ENCODE data around the gene TMEM182.

The TMEM182 gene

DNA sequence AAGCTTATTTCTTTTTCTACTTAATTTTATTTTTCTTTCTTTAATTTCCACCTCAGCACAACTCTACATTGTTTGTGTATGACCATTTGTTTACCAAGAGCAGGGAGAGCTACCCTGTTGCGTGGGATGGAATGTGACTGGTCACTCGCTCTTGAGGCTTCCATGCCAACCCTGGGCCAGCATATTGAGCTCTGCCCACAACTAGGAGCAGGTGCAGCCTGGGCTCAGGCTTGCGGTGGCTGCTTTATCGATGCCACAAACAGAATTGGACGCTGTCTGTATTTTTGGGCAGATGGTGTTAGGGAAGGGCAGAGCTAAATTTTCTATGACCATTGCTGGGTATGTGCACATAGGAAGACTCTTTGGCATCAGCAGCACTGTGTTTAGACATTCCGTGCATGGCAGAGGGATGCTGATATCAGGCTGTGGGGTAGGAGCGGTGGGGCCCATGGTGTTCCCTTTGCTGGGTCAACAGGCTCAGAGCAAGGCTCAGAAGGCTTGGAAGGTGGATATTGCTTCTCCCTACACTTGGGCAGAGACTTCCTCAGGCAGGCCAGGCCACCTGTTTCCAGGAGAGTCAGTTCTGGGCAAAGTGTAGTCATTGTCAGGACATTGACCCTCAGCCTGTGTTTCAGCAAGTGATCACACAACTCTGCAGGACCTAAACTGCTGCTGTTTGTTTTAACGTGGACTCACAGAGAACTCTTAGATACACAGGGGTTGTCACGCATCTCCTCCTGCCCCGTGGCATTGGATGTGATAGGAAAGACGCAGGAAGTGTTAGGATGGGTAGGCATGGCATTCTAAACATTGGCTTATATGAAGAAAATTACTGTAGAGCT is 40.2 kb downstream of the TMEM182 start:
- no peak for DNase-seq

DNA sequence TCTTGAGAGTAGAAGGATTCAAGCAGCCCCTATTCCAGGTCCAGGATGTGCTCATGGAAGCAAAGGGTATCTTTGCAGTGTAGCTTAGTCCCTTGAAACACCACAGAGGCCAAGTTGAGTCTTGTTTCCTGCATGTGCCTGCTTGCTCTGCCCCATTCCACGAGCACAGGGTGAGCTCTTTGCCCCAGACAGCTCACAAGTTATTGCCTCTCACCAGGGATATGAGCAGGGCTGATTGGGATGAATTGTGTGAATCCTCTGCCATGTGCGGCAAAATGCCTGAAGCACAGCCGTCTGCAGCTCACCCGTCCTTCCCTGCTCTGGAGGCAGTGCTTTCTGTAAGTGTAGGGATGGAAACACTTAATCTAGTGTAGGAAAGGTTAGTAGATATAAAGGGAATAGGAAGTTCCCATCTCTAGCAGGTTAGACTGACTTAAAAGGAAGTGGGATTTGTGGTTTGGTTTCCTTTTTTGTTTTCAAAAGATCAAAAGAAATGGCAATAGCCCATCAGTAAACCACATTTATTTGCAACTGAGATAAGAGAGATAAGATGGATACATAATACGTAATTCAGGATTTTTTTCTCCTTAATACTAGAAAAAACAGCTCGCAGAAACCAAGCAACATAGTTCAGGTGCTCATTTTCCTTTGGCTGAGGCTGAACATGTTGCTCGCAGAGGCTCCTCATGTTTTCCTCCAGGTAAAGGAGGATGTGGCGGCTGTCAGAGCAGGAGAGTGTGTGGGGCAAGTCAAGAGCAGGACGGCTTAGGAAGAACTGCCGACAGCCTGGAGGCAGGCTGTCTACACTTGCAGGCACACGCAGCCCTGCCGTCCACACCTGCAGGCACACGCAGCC is 41.4 kb downstream of the TMEM182 start:
- DNase-seq: no peak

DNA sequence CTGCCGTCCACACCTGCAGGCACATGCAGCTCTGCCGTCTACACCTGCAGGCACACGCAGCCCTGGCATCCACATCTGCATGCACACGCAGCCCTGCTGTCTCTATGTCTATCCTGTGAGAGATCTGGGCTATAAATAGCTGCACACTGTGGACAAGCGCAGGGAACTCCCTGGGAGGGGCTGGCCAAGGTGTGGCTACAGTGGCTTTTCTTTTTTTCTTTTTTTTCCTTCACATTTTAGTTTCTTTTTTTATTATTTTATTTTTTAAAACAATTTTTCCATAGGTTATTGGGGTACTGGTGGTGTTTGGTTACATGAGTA is 42.0 kb downstream of the TMEM182 start:
- no peak for DNase-seq

DNA sequence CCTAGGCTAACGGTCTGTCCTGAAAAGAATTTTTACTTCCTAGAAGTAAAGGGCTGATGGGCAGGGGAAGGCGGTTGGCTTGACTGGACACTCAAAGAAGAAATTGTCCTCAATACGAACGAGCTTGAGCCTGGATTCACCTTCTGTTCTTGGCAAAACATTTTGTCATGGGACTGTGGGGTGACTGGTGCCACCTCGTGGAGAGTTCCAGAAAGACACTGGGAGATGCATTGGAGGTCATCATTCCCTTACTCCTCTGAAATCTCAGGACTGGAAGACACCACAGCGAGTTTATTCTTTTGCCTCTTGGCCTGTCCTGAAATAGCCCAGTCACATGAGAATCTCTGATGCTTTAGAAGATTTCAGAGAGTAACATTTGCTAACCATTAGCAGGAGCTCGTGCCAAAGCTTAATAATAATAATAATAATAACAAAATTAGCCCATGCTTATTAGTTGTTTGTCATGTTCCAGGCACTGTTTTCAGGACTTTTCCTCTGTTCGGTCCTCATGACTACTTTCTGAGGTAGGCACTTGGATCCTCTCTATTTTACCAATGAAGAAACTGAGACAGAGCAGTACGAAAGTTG is 44.5 kb downstream of the TMEM182 start:
- peak; percentile 68 for DNase-seq

DNA sequence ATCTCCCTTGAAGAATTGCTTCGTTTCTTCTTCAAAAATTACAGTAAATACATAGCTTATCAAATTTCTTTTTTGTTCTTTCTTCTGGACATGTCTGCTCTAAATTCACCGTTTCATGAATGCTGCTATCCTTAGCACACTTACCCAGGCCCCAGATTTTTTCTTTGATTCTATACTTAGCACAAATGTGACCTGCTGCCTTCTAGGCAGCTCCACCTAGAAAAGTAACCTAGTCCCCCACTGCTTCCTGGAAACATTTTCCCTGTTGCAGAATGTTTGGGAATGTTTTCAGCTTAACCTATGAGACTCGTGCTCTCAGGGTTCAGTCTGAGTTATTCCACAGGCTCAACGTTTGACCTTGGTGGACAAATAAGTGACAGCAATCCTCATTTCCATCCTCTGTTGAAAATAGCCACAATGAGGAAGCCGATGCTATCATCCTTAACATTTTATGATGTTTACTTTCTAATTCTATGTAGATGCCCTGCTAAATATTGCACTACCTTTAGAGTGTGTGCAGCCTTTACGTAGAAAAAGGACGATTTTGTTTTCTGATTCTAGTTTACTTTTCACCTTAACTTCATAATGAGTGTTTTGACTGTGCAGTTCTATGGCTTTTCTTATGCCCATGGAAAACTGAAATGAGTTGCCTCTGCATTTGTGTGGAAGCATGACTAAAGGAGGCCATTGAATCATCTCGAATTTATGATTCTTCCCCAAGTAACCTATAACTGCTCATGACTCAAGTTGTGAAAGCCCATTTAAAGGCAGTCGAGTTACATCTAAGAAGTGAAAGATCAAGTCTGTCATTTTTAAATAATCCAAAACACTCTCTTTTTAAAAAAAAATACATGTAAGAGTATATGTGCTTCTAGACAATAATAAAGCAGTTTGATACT is 47.7 kb downstream of the TMEM182 start:
- no peak for DNase-seq

DNA sequence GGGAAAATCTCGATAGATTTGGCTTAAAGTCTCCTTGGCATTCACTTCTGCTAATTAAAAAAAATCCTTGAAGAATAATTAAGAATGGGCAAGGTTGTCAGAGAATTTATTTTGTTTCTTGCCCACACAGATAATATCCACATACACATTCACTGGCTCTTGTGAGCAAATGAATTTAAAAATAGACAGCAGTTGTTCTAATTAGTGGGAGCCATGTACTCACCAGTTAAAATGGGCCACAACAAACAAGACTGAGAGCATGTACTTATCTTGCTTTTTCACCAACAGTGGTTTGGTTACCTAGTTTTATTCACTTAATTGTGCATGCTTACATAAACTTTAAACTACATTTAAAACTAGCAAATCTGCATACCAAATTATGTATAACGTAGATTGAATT is 53.5 kb downstream of the TMEM182 start:
- no peak for DNase-seq

DNA sequence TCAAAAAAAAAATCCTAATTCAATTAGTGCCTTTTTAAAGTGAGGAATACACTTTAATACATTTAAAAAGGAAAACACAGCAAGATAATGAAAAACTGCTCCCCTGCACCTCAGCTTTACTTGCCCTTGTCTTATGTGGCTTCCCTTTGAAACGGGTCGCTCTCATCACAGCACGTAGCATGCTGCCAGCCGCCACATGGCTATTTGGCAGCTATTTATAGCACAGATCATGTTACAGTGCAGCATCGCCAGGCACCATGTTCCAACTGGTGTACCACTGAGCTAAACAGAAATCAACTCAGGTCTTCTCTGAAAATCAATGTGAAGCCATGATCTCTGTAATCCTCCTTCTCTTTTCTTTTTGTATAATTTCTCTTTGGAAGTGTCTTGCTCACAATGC is 65.1 kb downstream of the TMEM182 start:
- peak; percentile 2 for DNase-seq

DNA sequence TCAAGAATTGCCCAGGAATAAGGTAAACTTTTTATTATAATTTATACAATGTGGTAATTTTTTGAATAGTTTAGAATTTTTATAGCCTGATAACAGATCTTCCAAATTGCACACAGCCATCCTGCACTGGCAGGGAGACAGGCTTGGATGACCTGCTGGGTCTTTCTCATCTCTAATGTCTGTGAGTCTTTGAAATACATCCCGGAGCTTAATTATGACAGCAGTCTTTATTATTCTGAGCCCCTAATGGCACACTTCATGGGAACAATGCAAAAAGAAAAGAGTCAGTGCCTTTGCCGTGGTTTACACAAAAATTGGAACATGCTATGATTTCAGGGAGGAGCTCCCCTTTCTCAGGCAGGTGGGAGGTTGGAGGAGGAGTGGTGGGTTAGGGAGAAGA is 71.0 kb downstream of the TMEM182 start:
- no peak for DNase-seq

DNA sequence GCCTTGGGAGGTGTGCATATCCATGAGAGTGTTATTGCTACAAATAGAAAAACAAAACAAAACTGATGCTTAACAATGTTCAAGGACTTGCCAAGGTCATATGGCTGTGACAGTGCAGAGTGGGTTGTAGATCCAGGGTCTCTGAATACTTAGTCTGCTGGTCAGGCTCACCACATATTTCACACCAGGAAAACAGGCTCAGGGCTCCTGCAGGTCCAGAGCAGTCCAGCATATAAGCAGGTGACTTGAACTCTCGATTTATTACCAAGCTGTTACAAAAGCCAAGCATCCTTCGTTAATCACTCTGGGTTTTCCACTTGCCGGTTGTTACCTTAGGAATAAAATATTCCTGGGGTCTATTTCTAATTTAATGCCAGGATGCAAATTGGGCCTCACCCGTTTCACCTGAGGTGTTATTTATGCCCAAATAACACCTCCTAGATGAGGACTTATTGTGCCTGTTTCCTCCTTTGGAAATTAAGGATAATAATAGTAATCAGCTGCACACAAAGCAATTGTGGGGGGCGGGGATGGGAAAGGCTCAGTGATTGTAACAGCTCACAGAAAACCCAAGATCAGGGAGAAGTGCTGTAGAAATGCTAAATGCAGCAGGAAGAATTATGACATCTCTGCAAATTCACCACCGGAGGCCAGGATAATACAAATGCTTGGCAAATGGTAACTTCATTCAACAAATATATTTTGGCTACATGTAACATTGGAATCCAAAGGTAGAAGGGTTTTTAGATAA is 72.9 kb downstream of the TMEM182 start:
- no peak for DNase-seq

DNA sequence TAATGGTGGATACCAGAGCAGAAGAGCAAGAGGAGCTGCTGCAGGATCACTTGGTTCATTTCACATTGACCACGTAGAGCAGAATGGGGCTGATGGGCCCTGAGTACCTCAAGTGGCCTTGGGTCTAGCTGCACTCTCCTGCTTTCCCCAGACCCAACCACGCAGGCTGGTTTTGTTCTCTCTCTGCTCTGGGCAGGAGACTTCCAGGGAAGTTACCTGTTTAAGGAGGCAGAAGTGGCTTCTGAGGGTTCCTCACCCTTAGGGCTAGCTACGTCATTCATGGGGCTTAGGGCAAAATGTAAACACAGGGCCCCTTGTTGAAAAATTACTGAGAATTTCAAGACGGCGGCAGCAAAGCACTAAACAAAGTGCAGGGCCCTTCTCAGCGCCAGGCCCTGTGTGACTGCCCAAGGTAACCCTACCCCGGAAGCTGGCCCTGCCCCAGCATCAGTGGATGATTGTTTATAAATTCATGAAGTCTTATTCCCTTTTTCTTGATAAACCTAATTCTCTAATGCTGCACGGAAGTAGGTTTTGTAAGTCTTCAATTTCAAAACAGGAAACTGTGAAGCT is 75.9 kb downstream of the TMEM182 start:
- DNase-seq: no peak

DNA sequence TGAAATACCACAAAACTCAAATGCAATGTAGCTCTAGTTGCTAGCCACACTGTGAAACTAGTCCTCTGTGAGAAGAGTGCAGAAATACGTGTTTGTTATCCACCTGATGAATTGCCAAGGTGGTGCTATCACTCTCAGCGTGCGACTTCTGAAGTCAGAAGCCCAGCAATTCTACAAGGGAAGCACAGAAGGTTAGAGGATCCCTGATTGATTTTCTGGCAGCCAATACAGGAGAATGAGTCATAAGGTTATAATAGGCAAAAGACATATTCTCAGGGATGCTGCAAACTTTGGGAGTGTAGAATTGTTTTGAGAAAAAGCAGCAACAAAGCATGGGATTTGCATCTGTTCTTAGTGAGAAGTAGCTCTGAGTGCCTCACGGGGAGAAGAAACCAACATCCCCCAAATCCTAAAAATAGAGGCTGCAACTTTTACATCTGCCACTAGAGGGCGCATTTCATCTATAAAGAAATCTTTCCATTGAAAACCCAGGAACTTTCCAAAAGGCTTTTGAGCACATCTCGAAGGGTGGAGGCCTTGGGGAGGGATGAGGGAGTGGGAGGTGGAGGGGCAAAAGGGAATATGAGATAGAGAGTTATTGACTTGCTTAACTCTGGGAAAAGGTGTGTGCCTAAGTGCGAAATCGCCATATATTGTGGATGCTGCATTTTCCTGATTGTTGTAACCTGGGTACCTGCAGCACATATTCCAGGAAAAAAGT is 78.0 kb downstream of the TMEM182 start:
- DNase-seq: peak; percentile 54

DNA sequence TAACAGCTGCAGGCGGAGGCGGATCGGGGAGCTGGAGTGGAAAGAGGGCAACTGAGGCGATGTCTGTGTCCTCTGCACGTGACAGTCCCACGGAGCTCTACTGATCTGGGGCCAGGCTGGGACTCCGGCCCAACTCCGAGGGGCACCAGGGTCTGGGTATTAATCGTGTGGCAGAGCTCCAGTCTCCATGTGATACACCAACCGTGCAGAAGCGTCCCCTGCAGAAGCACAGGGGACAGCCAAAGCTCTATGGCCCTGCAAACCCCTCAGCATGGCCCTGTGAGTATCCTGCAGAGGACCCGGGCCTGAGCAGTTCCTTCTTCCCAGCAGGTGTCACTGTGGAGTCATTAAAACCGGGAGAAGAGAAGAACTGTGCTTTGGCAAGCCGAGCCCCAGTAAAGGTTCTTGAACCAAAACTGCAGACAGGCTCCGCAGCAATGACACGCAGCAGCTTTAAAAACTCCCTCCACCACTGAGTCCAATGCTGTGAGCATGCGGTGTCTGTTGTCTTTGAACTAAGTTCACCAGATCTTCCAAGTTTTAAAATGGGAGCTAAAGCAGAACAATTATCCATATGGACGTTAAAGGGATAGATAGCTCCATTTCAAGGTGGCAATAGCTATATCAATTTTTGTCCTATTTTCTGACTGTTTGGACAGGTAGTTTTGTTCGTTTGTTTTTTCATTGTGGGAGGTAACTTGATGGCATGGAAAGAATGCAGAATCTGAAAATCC is 79.4 kb downstream of the TMEM182 start:
- DNase-seq: peak; percentile 77

DNA sequence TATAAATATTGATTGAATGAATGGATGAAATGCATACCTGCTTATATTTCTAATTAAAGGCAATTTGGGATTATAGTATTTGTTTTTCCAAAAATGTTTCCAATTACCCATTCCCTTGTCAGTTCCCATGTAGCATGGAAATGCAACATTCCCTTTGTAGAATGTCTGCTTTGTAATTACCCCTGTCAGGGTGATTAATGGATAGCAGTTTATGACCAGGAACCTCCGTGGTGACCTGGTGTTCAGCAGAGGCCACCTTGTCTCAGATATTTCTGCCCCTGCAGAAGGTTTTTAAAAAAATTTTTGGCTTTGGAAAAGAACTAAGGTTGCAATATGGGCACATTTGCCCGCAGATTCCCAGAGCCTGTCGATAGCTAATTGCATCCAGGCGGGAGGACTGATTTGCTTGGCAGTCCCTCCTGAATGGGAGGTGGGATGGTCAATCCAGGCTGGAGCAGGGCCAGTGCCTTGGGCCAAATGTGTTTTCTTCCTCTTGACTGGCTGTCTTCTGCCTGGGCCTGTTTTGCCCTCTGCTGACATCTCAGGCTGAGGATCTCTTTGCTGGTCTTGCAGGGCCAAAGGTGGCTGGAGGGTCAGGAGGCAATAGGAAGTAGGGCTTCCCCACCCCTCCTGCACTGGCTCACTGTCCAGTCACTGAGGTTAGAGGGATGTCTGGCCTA is 82.1 kb downstream of the TMEM182 start:
- DNase-seq: no peak

DNA sequence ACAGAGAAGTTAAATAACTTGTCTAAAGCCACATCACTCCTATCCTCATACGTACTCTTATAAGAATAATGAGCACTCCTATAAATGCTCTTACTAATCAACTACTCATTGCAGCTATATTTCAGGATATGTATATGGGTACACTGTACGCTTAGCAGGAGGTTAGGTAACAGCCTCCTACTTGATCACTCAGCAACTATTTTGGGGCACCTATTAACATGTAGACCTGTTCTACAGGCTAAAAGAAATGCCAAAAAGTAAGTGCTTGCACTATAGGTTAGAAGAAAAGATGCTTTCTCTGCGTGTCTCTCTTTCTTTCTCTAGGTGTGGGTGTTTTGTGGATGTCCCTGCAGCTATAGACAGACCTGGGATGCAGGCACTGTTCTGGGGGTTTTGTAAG is 83.1 kb downstream of the TMEM182 start:
- DNase-seq: no peak

DNA sequence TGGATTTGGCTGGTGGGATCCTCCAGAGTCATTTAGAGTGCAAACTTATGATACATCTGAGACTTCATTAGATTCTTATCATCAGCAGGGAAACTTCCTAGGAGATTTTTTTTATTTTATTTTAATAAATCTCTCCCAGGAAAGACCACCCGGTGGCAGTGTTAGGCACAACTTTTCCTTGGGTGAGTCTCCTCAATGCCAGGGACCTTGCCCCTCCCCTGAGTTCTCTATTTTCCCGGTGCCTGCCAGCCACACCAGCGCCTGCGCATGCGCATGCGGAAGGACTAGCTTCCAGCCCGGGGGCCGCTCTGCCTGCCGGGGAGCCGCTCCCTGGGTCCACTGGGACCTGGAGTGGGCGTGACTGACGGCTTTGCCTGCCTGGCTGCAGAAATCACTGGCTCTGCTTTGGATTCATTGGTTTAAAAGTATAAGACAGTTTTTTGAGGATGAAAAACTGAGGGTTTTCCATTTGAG is 86.6 kb downstream of the TMEM182 start:
- DNase-seq: peak; percentile 81

DNA sequence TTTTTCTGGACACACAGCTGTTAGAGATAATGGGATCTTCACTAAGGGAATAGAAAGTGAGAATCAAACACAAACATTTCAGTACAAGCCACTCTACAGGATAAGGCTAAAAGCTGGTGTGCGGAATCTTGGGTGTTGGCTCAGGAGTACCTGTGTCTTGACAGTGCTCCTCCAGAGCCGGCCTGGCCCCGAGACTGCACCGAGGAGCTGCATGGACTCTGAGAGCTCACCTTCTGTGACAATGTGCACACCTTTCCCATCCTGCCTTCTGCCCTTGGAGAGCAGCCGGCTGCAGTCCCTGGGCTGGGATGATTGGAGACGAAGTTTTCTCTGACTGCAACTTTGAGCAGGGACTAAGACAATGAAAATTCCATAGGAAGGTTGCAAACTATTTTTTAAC is 89.1 kb downstream of the TMEM182 start:
- DNase-seq: no peak

DNA sequence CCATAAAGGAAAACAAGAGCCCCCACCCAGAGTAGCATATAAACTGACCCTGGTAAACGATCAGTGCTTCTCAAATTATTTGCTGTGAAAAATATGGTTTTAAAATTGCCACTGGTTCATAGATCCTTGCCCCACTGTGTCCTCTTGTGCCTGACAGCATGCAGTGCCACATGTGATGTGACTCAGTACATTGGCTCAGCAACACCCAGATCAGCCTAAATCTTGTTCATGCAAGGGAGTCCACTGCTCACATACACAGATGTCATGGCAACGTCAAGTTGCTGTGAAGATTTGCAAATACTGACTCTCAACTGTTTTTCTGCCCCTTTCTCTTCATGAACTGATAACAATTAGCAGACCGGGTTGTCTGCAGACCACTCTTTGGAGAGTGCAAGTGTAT is 91.0 kb downstream of the TMEM182 start:
- DNase-seq: no peak
